Neural cell (in vitro differentiated cells): Measurements from ENCODE around the gene CMTM5. TPM values are rescaled to one million over a fixed set of nuclear protein-coding genes. Genes with fewer than 3 reads are reported as not detected.

Experiments used
- H2AFZ ChIP-seq: fragments of 200-600, 300-800 bp; sonication (generic), shearing (Covaris generic); 2 replicates; pipeline ENCODE4 v1.6.0; 2014; ENCODE audit warnings: low read depth, mild to moderate bottlenecking, antibody characterized with exemption, low read length, moderate library complexity
- H3F3A ChIP-seq: fragments of 200-600 bp; shearing (Covaris generic); 2 replicates; pipeline ENCODE4 v1.6.1; 2016; ENCODE audit warnings: mild to moderate bottlenecking, moderate library complexity, mixed read lengths, antibody characterized with exemption, low read length; ENCODE audit not compliant: insufficient read depth, poor library complexity, severe bottlenecking
- H3K27ac ChIP-seq: fragments of 200-600, 300-800 bp; sonication (generic), shearing (Covaris generic); 2 replicates; pipeline ENCODE4 v1.5.1; 2014; ENCODE audit warnings: mild to moderate bottlenecking, low read length, moderate library complexity
- H3K27me3 ChIP-seq: fragments of 300-800, 200-600 bp; sonication (generic), shearing (Covaris generic); 2 replicates; pipeline ENCODE4 v1.6.0; 2014; ENCODE audit warnings: mild to moderate bottlenecking, low read depth, low read length, moderate library complexity; ENCODE audit not compliant: insufficient read depth
- H3K36me3 ChIP-seq: fragments of 300-800, 200-600 bp; sonication (generic), shearing (Covaris generic); 2 replicates; pipeline ENCODE4 v1.5.1; 2014; ENCODE audit warnings: mild to moderate bottlenecking, antibody characterized with exemption, low read length, moderate library complexity; ENCODE audit not compliant: insufficient read depth
- H3K4me2 ChIP-seq: fragments of 300-800, 200-600 bp; sonication (generic), shearing (Covaris generic); 2 replicates; pipeline ENCODE4 v1.6.0; 2014; ENCODE audit warnings: mild to moderate bottlenecking, low read length
- H3K4me3 ChIP-seq: fragments of 300-800, 200-600 bp; sonication (generic), shearing (Covaris generic); 2 replicates; pipeline ENCODE4 v1.5.1; 2014; ENCODE audit warnings: mild to moderate bottlenecking, low read length, moderate library complexity
- H3K79me2 ChIP-seq: fragments of 200-600 bp; shearing (Covaris generic); replicated peaks from 2 replicates; pipeline ENCODE4 v1.6.0; 2014; ENCODE audit warnings: mild to moderate bottlenecking, low read length, moderate library complexity; ENCODE audit not compliant: insufficient read depth
- H3K9ac ChIP-seq: fragments of 300-800, 200-600 bp; sonication (generic), shearing (Covaris generic); 2 replicates; pipeline ENCODE4 v1.6.1; 2016; ENCODE audit warnings: mild to moderate bottlenecking, low read length, mixed read lengths
- H3K9me2 ChIP-seq: fragments of 200-600 bp; shearing (Covaris generic); 2 replicates; pipeline ENCODE4 v1.6.1; 2016; ENCODE audit warnings: mild to moderate bottlenecking, low read length, mixed read lengths; ENCODE audit not compliant: insufficient read depth
- H3K9me3 ChIP-seq: fragments of 200-600, 300-800 bp; sonication (generic), shearing (Covaris generic); 2 replicates; pipeline ENCODE4 v1.6.1; 2016; ENCODE audit warnings: mild to moderate bottlenecking, mixed run types, low read length, moderate library complexity, mixed read lengths
- H4K20me1 ChIP-seq: fragments of 200-600 bp; shearing (Covaris generic); 2 replicates; pipeline ENCODE4 v1.6.1; 2016; ENCODE audit warnings: mild to moderate bottlenecking, mixed run types; ENCODE audit not compliant: insufficient read depth
- EP300 ChIP-seq: fragments of 450-650 bp; conservative IDR thresholded peaks from 2 replicates; pipeline ENCODE4 v1.6.1; 2014; ENCODE audit warnings: antibody characterized with exemption, mild to moderate bottlenecking, moderate library complexity; ENCODE audit not compliant: poor library complexity, severe bottlenecking
- EZH2 ChIP-seq: fragments of 200-600, 300-800 bp; shearing (Covaris generic), sonication (generic); IDR thresholded peaks from 2 replicates; pipeline ENCODE4 v1.6.1; 2014; ENCODE audit warnings: antibody characterized with exemption, low read length, borderline replicate concordance, mild to moderate bottlenecking; ENCODE audit not compliant: insufficient read depth, poor library complexity, severe bottlenecking
- MXI1 ChIP-seq: fragments of 450-650 bp; conservative IDR thresholded peaks from 2 replicates; pipeline ENCODE4 v1.6.1; 2014; ENCODE audit warnings: antibody characterized with exemption, mild to moderate bottlenecking; ENCODE audit not compliant: poor library complexity, severe bottlenecking
- POLR2AphosphoS5 ChIP-seq: IDR thresholded peaks from 2 replicates; pipeline ENCODE4 v1.6.1; 2012
- RAD21 ChIP-seq: fragments of 450-650 bp; conservative IDR thresholded peaks from 2 replicates; pipeline ENCODE4 v1.6.1; 2014; ENCODE audit warnings: antibody characterized with exemption, mild to moderate bottlenecking, moderate library complexity
- REST ChIP-seq: IDR thresholded peaks from 2 replicates; pipeline ENCODE4 v1.6.1; 2012; ENCODE audit warnings: borderline replicate concordance
- SMC3 ChIP-seq: fragments of 450-650 bp; conservative IDR thresholded peaks from 2 replicates; pipeline ENCODE4 v1.6.1; 2014; ENCODE audit warnings: antibody characterized with exemption, mild to moderate bottlenecking, moderate library complexity; ENCODE audit not compliant: poor library complexity
- TAF1 ChIP-seq: IDR thresholded peaks from 2 replicates; pipeline ENCODE4 v1.6.1; 2012; ENCODE audit warnings: low read depth
- polyA plus RNA-seq: library from polyadenylated mRNA; depleted of rRNA; stranded (reverse); fragments of >200 nt; gene quantifications from 2 replicates; pipeline ENCODE4 v1.2.3, GENCODE V29; 2014
- TF ChIP-seq, protein P1 (sequence below): fragments of 450-650 bp; IDR thresholded peaks from 2 replicates; pipeline ENCODE4 v1.5.1; 2014; ENCODE audit warnings: antibody characterized with exemption, mild to moderate bottlenecking, moderate library complexity; ENCODE audit not compliant: poor library complexity, severe bottlenecking

CMTM5 gene
- polyA plus RNA-seq, 1 donor from 2014 or later, result not detected

DNA sequence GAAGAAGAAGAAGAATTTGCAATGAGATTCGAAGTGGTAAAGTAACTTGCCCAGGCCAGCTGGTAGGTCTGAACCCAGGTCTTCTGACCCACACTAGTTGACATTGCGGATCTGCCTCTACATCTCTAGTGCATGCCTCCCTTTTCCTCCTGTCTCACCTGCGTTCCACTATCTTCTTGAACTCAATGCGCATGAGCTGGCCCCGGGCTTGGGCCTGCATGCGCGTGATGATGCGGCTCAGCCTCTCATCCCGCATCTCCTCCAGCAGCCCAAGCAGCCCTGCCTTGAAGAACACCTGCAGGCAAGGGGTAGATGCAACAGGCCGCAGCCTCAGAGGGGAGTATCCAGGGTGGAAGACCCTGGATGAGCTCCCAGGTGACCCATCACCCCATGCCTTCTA lies 19.3 kb downstream of the CMTM5 start:
- no peak overlapping the region for H3K9ac ChIP-seq
- no peak overlapping the region for H3K4me2 ChIP-seq
- H3K9me3 ChIP-seq, result no peaks in the 10 kb centered on the region
- no peaks in the 10 kb centered on the region for H3K9me2 ChIP-seq
- H2AFZ ChIP-seq, result no peak overlapping the region
- TF ChIP-seq POLR2AphosphoS5, result no peak
- no peaks in the 10 kb centered on the region for H3K36me3 ChIP-seq
- no peaks in the 10 kb centered on the region for H4K20me1 ChIP-seq
- no peaks in the 10 kb centered on the region for H3F3A ChIP-seq
- no peaks in the 10 kb centered on the region for H3K79me2 ChIP-seq
- no peaks in the 10 kb centered on the region for H3K27me3 ChIP-seq
- no peak overlapping the region for H3K4me3 ChIP-seq
- H3K27ac ChIP-seq, result no peak overlapping the region

DNA sequence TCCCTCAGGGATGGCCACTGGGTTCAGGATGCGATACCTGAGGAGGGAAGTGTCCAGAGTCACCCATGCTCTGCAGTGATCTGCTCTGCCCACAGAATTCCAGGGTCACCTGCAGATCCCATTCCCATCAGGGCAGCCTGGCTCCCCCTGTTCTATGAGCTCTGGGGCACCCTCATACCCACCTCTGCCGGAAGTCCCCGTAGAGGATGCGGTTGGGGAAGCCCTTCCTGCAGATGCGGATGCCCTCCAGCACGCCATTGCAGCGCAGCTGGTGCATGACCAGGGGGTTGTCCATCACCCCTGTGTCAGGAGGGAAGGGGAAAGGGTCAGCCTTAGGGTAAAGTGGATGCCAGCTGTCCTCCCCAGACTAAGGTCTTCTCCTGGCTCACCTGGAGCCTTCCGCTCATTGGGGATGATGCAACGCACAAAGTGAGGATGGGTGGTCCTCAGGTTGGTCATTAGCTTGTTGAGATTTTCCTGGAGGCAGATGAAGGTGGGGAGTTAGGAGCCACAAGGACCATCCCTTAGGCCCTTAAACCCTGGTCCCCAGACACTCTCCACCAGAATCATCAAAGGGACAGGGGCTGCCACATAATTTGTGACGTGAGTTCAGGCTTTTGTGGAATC lies 20.0 kb downstream of the CMTM5 start:
- Histone ChIP-seq H2AFZ (no peak overlapping the region), H3F3A (no peaks in the 10 kb centered on the region), H3K27me3 (no peaks in the 10 kb centered on the region), H3K9me2 (no peaks in the 10 kb centered on the region), H3K27ac (no peak overlapping the region), H3K9me3 (no peaks in the 10 kb centered on the region), H3K9ac (no peak overlapping the region), H3K36me3 (no peaks in the 10 kb centered on the region), H3K4me3 (no peak overlapping the region), H4K20me1 (no peaks in the 10 kb centered on the region), H3K79me2 (no peaks in the 10 kb centered on the region), H3K4me2 (no peak overlapping the region)
- TF ChIP-seq, protein P1, sequence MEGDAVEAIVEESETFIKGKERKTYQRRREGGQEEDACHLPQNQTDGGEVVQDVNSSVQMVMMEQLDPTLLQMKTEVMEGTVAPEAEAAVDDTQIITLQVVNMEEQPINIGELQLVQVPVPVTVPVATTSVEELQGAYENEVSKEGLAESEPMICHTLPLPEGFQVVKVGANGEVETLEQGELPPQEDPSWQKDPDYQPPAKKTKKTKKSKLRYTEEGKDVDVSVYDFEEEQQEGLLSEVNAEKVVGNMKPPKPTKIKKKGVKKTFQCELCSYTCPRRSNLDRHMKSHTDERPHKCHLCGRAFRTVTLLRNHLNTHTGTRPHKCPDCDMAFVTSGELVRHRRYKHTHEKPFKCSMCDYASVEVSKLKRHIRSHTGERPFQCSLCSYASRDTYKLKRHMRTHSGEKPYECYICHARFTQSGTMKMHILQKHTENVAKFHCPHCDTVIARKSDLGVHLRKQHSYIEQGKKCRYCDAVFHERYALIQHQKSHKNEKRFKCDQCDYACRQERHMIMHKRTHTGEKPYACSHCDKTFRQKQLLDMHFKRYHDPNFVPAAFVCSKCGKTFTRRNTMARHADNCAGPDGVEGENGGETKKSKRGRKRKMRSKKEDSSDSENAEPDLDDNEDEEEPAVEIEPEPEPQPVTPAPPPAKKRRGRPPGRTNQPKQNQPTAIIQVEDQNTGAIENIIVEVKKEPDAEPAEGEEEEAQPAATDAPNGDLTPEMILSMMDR, result no peak
- TF ChIP-seq EP300 (no peak), TAF1 (no peak), MXI1 (no peak), SMC3 (no peak), POLR2AphosphoS5 (no peak), EZH2 (no peak), RAD21 (no peak), REST (no peak)

- TF ChIP-seq RAD21, result no peak
- TF ChIP-seq, protein P1, result no peak
- no peak for TF ChIP-seq EP300
- TF ChIP-seq TAF1, result no peak
- no peak for TF ChIP-seq MXI1
- TF ChIP-seq SMC3, result no peak
- TF ChIP-seq REST, result no peak
- TF ChIP-seq EZH2, result no peak
- no peak for TF ChIP-seq POLR2AphosphoS5
- H4K20me1 ChIP-seq, result no peaks in the 10 kb centered on the region
- no peak overlapping the region for H3K4me2 ChIP-seq
- H3K9me2 ChIP-seq, result no peaks in the 10 kb centered on the region
- no peaks in the 10 kb centered on the region for H3K36me3 ChIP-seq
- no peak overlapping the region for H2AFZ ChIP-seq
- H3K9ac ChIP-seq, result no peak overlapping the region
- no peaks in the 10 kb centered on the region for H3F3A ChIP-seq
- no peaks in the 10 kb centered on the region for H3K27me3 ChIP-seq
- no peaks in the 10 kb centered on the region for H3K9me3 ChIP-seq
- H3K79me2 ChIP-seq, result no peaks in the 10 kb centered on the region
- no peak overlapping the region for H3K4me3 ChIP-seq
- H3K27ac ChIP-seq, result no peak overlapping the region
Observed at GRCh38 chr14:23398348-23398747, 21.5 kb downstream of the CMTM5 start.
